Measurements from ENCODE around the gene ATP6AP1.
"Not testable (repeated sequence)": the region's sequence is repeated elsewhere in the genome, so short reads cannot be mapped to it uniquely, and the experiment has no call there.

Gene ATP6AP1, protein sequence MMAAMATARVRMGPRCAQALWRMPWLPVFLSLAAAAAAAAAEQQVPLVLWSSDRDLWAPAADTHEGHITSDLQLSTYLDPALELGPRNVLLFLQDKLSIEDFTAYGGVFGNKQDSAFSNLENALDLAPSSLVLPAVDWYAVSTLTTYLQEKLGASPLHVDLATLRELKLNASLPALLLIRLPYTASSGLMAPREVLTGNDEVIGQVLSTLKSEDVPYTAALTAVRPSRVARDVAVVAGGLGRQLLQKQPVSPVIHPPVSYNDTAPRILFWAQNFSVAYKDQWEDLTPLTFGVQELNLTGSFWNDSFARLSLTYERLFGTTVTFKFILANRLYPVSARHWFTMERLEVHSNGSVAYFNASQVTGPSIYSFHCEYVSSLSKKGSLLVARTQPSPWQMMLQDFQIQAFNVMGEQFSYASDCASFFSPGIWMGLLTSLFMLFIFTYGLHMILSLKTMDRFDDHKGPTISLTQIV

DNA sequence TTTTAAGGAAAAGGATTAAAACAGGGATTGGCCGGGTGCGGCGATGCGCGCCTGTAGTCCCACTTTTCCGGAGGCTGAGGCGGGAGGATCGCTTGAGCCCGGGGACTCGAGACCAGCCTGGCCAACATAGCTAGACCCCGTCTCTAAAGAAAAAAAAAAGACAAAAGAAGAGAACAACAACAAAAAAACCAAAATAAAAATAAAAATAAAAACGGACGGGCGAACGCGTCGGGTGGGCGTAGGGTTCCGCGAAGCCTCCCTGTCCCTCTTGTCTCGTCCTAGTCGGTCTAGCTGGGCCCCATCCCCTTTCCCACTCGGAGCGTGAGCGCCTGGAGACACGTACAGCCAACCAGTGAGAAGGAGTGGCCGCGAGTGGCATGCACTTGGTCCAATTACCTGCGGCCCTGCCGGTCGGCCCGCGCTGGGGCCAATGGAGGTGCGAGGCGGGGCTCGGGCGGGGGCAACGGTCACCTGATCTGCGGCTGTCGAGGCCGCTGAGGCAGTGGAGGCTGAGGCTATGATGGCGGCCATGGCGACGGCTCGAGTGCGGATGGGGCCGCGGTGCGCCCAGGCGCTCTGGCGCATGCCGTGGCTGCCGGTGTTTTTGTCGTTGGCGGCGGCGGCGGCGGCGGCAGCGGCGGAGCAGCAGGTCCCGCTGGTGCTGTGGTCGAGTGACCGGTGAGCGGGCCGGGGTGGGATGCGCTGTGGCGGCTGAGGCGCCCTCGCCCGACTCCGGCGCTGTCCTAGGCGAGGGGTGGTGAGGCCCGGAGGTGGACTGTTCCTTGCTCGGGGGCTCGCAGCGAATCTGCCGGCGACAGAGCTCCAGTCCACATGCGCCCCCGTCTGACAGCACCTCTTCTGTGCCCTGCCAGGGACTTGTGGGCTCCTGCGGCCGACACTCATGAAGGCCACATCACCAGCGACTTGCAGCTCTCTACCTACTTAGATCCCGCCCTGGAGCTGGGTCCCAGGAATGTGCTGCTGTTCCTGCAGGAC, at the start of gene ATP6AP1:
TSS of gene ATP6AP1 (plus strand) at position 502 of the 996 bp plus-strand sequence. CDS start at position 518, 16 bp downstream.
- DNase-seq = peak; percentile 92

DNA sequence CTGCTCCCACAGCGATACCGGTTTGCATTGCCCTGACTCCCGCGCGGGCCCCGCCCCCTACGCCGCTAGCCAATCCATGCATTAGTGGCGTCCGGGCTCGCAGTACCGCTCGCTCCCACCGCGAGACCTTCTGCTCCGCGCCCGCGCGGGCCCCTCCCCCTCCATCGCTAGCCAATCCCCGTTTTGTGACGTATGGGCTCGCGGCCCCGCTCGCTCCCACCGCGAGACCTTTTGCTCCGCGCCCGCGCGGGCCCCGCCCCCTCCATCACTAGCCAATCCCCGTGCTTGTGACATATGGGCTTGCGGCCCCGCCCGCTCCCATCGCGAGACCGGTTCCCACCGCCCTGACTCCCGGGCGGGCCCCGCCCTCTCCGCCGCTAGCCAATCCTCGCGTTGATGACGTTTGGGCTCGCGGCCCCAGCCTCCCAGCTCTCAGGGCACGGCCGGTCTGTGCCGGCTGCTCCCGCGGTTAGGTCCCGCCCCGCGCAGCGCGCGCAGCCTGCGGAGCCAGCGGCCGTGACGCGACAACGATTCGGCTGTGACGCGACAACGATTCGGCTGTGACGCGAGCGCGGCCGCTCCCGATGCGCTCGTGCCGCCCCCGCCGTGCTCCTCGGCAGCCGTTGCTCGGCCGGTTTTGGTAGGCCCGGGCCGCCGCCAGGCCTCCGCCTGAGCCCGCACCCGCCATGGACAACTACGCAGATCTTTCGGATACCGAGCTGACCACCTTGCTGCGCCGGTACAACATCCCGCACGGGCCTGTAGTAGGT, 49.5 kb upstream of the ATP6AP1 start, which contains the start of gene EMD:
TSS of gene EMD (plus strand) at position 497 of the 770 bp plus-strand sequence. CDS start at position 687, 190 bp downstream.
- peak; percentile 99 for DNase-seq

DNA sequence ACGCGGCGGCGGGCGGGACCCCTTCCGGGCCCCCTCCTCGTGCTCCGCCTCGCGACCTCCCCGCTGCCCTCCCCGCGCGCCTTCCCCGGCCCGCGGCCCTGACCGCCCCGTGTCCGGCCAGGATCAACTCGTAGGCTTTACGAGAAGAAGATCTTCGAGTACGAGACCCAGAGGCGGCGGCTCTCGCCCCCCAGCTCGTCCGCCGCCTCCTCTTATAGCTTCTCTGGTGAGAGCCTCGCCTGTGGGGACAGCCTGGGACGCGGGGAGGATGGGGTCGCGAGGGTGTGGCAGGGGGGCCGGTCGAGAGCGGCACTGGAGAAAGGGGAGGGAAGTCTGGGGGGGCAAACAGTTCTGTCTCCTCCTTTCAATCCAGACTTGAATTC, 48.9 kb upstream of the ATP6AP1 start:
- no peak for DNase-seq

DNA sequence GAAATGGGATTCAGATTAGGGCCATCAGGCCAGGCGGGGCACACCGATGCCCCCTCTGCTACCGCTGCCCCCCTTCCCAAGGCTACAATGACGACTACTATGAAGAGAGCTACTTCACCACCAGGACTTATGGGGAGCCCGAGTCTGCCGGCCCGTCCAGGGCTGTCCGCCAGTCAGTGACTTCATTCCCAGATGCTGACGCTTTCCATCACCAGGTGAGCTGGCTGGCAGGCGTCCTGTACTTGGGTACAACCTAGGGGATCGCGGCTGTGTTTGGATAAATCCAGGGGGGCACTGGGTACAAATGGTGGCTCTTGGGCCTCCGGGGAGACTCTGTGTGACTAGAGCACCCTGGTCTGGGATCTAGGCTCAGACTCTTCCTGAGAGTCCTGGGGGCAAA, 48.3 kb upstream of the ATP6AP1 start:
- no peak for DNase-seq

DNA sequence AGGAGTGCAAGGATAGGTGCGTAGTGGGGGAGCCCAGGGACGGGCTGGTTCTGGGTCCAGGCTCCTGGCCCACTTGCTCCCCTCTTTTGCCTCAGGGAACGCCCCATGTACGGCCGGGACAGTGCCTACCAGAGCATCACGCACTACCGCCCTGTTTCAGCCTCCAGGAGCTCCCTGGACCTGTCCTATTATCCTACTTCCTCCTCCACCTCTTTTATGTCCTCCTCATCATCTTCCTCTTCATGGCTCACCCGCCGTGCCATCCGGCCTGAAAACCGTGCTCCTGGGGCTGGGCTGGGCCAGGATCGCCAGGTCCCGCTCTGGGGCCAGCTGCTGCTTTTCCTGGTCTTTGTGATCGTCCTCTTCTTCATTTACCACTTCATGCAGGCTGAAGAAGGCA, 47.7 kb upstream of the ATP6AP1 start:
- no peak for DNase-seq

DNA sequence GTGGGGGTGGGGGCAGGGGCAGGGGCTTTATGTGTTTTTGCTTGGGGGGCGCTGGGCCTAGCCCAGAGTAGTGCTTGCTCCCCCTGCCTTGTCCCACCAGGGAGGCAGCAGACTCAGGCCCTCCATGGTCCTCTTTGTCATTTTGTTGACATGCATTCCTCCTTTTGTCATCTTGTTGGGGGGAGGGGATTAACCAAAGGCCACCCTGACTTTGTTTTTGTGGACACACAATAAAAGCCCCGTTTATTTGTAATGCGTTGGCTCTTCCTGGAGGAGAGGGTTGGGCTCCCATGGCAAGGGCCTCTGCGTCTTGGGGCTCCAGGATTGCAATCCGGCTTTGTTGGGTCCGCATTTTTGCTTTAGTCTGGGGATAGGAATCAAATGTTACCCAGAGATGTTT, 47.2 kb upstream of the ATP6AP1 start:
- DNase-seq = no peak

DNA sequence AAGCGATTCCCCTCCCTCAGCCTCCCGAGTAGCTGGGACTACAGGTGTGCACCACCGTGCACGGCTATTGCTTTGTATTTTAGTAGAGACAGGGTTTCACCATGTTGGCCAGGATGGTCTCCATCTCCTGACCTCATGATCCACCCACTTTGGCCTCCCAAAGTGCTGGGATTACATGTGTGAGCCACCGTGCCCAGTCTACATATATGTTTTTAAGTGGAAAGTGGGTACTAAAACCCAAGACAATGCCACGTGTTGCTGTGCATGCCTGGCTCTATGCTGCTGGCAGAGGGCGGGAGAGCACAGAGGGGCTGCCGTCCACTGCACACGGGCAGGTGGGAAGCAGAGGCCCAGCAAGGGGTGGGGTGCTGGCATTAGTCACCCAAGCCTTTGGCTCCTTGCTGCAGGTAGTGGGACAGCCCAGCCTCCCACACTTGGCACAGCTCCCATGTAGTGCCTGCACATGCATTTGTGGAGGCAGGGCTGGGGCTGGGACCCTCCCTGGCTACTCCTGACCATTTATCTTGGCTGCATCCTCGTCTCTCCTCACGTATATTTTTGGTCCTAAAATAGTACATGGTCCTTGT, 45.9 kb upstream of the ATP6AP1 start:
- no peak for DNase-seq

DNA sequence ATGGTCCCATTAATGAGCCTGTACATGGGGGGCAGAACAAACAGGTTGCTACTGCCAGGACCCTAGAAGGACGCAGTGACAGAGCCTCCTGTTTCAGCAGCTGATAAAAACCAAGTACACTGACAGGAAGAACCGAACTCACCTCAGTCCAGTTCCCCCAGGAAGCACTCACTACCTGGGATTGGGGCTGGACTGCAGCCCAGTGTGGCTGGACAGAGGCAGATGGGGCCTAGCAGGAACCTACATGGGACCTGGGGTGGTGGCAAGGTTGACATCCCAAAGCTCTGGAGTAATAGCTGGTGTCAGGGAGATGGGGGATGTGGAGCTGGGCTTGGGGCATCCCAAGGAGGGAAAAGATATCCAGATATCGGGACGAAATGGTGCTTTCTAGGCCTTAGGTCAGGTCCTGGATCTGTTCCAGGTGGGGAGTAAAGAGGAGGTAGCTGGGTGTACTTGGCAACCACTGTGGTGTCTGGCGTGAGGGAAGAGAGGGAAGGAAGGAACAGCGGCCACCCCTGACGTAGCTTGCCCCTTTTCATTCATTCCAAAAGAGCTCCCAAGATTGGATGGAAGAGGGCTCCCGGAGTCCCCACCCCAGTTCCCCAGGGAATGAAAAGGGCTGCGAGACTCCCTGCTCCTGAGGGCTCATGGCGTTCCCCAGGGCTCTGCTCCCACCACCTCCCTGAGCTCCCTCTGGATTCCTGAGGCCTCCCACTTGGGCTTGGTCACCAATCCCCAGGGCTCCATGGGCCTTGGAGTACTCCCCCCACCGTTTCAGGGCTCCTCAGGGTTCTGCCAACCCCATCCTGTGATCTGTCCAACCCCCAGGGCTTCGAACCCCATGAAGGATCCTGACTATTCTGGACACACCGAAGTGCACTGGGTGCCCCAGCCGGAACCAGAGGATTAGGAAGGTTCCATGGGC, 44.9 kb upstream of the ATP6AP1 start:
- no peak for DNase-seq

DNA sequence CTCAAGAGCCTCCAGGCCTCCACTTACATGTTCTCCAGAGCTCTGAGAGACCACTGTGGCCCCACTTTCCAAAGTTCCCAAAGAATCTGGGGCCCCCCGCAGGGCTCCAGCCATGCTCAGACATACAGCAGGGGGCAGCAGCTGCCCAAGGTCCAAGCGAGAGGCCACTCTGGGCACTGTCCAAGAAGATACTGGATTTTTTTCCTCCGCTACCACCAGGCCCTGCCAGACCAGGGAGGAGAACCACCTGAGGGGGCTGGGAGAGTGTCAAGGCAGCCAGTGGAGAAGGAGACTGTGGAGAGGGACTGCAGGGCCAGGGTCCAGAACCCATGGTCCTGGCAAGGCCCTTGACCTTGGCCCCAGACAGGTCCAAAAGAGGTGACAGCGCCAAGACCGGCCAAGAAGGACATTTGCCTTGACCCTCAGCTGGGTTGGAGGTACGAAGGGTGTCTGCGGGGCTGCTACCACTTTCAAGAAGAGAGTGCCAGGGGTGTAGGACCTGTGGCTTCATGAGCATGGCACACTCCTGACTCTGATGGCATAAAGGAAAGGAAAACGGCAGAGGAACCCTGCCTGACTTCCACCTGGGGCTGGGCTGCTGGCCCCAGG, 44.1 kb upstream of the ATP6AP1 start:
- no peak for DNase-seq

DNA sequence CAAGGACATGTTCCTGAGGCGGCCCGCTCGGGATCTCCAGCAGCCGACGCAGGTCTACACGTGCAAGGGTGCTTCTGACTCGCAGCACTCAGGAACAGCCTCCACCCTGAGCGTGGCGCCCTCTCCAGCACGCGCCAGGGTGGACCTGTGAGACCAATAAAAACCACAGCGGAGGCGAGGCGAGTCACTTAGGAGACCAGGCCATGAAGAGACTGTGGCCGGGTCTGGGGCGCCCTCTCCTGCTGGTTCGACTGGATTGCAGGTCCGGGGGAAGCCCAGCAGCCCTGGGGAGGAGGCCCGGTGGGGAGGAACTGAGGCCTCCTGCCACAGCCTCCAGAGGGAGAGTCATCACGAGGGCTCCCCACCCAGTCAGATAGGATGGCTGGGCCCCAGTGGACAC, 40.4 kb upstream of the ATP6AP1 start:
- not testable (repeated sequence) for DNase-seq

DNA sequence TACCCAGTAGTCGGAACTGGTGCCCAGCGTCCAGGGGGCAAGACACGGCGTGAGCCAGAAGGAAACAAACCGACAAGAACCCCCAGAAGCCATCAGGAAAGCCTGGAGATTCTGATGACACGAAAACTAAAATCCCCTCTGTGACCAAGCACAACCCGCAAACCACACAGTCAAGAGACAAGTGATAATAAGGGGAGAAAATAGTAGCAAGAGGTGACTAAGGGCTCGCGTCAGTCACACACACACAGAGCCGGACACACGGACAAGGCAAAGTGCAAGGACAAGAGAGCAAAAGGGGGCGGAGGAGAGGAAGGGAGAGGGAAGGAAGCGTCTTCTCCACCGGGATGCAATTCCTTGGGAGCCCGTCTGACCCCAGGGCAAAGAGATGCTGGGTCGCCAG, 39.8 kb upstream of the ATP6AP1 start:
- DNase-seq = not testable (repeated sequence)

DNA sequence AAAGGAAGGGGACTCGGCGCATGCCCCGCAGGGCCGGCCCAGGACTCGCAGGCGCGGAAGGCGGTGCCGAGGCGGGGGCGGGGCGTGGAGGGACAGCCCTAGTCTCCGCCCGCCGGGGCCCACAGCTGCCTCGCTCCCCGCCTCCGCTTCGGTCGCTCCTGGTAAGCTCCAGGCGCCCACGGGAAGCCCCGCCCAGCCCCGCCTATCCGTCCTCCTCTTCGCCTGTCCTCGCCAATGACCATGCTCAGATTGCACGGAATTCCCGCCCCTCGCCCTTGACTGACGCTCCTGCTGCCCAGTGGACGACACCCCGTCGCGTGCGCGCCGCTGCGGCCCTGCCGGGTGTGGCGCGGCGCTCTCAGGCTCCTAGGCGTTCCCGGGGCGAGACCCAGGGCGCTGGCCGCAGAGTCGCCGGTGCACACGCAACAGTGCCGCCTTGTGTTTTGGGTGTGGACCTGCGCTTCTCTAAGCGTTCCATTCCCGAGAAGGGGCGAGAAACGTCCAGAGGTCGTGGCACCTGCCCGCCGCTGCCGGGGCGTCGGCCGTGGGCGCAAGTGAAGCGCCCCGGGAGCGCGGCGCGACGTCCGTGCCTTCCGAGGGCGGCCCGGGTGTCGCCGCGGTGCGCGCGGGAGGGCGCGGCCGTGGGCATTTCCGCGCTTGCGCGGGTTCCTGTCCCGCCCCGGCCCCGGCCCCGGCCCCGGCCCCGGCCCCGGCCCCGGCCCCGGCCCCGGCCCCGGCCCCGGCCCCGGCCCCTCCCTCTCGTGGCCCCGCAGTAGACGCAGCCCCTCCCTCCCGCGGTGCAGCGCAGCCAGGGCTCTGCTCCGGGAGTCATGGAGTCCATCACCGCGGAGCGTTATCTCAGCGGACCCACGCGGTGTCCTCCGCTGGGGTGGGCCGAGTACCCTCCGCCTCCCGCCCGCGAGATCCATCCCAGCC, 38.4 kb upstream of the ATP6AP1 start:
- not testable (repeated sequence) for DNase-seq

DNA sequence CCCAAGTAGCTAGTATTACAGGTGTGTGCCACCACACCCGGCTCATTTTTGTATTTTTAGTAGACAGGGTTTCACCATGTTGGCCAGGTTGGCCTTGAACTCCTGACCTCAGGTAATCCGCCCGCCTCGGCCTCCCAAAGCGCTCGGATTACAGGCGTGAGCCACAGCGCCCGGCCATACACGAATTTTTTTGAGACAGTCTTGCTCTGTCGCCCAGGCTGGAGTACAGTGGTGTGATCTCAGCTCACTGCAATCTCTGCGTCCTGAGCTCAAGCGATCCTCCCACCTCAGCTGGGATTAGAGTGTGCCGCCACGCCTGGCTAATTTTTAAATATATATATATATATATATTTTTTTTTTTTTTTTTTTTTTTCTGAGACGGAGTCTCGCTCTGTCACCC, 32.1 kb upstream of the ATP6AP1 start:
- not testable (repeated sequence) for DNase-seq

DNA sequence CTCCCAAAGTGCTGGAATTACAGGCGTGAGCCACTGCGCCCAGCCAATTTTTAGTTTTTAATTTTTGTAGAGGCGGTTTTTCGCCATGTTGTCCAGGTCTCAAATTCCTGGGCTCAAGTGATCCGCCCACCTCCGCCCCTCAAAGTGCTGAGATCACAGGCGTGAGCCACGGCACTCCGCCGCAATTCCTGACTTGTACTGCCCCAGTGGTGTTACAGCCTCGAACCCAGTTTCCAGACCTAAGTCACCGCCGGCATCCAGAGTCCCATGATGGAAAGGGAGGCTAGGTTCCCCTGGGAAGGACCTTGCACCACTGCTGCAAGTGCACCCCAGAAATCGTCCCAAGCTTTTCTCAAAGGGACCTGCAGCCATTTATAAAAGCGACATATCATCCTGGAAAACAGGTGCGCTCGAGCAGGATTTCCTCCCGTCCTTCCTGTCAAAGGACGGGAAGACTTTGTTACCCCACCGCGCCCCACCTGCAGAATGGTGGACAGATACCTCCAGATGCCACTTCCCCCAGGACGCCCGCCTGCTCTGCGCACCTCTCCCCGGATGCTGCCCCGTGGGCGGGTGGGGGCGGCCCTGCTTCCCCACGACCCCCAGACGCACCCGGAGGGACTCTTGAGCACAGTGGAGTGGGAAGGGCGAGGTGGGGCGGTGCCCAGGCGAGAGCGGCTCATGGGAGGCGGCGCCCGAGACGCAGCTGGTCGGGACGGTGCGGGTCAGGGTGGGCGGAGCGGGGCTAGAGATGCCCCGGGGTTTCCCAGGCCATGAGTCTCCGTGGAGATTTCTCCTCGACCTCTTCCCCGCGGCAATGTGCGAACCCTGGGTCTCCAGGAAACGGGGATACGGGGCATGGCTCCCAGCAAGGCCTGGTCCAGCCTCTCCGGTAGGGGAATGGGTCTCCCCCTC, 31.2 kb upstream of the ATP6AP1 start:
- no peak for DNase-seq

DNA sequence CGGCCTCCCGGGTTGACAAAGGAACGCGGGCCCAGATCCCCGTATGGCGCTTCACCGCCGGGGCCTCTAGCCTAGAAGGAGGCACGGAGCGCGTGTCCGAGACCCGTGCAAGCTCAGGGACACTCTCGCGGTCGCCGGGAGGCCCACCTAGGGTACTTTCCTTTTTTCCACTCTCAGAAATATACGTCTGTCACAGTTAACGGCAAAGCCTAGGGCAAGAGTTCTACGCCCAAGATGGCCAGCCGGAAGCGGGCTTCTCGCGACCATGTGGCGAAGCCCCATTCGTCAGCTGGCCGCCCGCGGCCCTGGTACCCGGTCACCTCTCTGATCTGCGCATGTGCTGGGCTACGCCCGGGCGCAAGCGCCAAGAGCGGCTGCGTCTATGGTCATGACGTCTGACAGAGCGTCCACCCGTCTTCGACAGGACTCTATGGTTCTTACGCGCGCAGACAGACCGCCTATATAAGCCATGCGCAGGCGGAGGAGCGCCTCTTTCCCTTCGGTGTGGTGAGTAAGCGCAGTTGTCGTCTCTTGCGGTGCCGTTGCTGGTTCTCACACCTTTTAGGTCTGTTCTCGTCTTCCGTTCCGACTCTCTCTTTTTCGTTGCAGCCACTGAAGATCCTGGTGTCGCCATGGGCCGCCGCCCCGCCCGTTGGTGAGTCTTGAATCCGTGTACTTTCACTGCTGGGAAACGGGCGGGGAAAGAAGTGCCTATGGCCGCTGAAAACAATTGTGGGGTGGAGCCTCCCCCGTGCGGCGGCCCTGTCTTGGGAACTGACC, 30.4 kb upstream of the ATP6AP1 start, which contains the start of gene RPL10:
TSS of gene RPL10 (plus strand) at position 490 of the 780 bp plus-strand sequence. CDS start at position 633, 143 bp downstream.
- DNase-seq = peak; percentile 97

DNA sequence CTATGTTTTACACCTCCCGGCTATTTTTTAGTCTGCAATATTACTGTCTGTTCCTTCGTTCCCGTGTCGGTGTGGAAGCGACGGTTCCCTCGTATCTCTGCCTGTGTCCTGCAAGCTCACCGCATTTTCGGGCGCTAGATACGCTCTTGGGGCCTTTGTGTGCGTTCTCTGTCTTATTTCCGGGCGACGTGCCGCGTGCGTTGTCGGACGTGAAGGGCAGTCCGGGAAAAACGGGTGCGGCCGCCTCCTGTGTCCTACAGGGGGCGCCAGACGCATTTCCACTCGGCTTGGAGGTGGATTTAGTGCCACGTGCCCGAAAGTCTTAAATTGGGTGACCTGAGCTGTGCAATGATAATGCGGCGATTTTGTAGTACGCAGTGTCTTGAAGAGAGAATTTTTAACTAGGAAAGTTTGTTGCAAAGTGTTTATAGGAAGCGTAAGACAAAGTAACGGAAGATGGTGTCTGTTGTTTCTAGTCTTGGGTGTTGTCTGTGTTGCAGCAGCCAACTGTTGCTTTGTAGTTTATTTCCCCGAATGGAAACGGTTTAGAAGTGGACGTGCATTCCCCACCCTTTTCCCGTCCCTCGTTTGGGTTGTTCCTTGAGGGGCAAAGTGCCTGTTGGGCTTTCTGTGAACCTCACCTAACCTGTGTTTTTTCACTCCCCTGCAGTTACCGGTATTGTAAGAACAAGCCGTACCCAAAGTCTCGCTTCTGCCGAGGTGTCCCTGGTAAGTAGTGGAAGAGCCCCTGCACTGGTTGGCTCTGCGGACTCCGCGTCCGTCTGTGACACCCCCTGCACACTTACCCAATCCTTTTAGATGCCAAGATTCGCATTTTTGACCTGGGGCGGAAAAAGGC, 29.6 kb upstream of the ATP6AP1 start:
- peak; percentile 77 for DNase-seq

Measured in NCI-H1092 (cell line).